Fibroblast of villous mesenchyme (primary cell): ENCODE data around the gene VPS4B. TPM values are rescaled to one million over a fixed set of nuclear protein-coding genes. Genes with fewer than 3 reads are reported as not detected.

Experiments used
- DNase-seq: peaks from one replicate; pipeline ENCODE4 v3.0.0-alpha.2; 2010; ENCODE audit warnings: low read depth
- H3K4me3 ChIP-seq: 2 replicates; pipeline ENCODE4 v1.5.1; 2011; ENCODE audit warnings: low read depth, mild to moderate bottlenecking, low read length
- CTCF ChIP-seq: IDR thresholded peaks from 2 replicates; pipeline ENCODE4 v1.5.1; 2012; ENCODE audit warnings: low read depth, mild to moderate bottlenecking, low read length; ENCODE audit not compliant: insufficient read depth
- total RNA-seq: library from RNA; depleted of rRNA; stranded (reverse); fragments of >200 nt; gene quantifications from 2 replicates; pipeline ENCODE4 v1.2.3, GENCODE V29; 2012

The VPS4B gene
- total RNA-seq, 1 donor, result 47.5 TPM

- no peak for TF ChIP-seq CTCF
- no peak for DNase-seq
- H3K4me3 ChIP-seq, result no peak overlapping the region
Observed at GRCh38 chr18:63446266-63446665, 24.0 kb upstream of the VPS4B start.

DNA sequence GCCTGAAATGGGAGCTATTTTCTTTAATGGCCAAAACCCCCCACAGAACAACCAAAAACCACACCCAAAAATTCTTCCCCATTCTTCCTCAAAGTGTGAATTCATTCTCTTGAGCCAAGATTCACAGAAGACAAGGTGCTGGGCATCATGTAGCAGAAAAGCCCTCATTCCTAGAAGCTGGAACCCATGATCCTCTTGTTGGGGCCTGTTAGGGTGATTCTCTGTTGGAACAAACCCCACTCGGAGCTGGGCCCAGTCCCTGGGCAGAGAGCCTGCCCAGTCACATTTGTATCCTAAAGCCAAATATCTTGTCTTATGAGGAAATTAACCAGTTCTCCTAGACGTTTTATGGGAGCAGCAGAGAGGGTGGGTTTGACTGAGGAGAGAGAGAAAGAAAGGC, 22.8 kb upstream of the VPS4B start:
- no peak overlapping the region for H3K4me3 ChIP-seq
- no peak for TF ChIP-seq CTCF
- DNase-seq, result no peak

DNA sequence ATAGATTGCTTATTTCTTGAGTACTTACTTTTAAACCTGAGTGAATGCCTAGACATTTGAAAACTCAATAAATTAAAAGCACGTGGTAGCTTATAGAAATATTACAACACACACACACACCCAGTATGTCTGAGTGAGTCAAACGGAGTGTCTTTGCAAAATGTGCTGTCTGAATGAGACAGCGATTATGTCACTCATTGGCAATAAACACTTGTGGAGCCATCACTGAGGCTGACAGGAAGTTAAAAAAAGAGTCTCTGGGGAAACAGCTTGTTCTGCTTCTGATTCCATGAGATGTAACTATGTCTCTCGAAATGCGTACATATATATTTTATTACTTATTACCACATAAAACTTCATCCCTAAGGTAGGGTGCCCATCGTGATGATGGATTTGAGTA, 22.3 kb upstream of the VPS4B start:
- no peak for TF ChIP-seq CTCF
- DNase-seq, result peak; percentile 63
- H3K4me3 ChIP-seq, result no peak overlapping the region

- no peak overlapping the region for H3K4me3 ChIP-seq
- no peak for TF ChIP-seq CTCF
- no peak for DNase-seq
Observed at GRCh38 chr18:63443829-63444228, 21.6 kb upstream of the VPS4B start.

- TF ChIP-seq CTCF, result no peak
- DNase-seq, result no peak
- H3K4me3 ChIP-seq, result no peak overlapping the region
Observed at GRCh38 chr18:63440881-63441280, 18.6 kb upstream of the VPS4B start.

- no peak for DNase-seq
- no peak overlapping the region for H3K4me3 ChIP-seq
- no peak for TF ChIP-seq CTCF
Observed at GRCh38 chr18:63440219-63440618, 17.9 kb upstream of the VPS4B start.

DNA sequence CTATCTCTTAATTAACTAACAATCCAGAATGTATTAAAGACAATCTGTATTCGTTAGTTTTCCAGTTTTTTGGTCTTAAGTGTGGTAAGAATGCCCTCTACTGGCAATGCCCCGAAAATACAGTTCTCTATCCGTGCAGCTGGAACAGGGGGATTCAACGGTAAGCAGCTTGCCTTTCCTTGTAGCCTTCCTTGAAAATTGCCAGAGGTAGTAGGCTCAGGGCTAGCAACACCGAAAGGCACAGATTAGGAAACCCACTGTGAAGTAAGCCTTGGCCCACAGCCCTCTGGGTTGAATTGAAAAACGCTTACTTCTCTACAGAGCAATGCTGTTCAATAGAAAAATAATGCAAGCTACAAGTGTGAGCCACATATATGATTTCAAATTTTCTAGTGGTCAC, 17.1 kb upstream of the VPS4B start:
- no peak overlapping the region for H3K4me3 ChIP-seq
- peak; percentile 75 for DNase-seq
- peak; percentile 86 for TF ChIP-seq CTCF
